Activated CD4-positive, alpha-beta memory T cell treated with anti-CD3 and anti-CD28 coated beads for 36 hours (primary cell): ENCODE results near the gene RNF169. TPM values are rescaled to one million over a fixed set of nuclear protein-coding genes. Genes with fewer than 3 reads are reported as not detected.
"Not testable (repeated sequence)": the region's sequence is repeated elsewhere in the genome, so short reads cannot be mapped to it uniquely, and the experiment has no call there.

Experiments used
- CTCF ChIA-PET: fragments of 350-600 bp; sonication (Branson Sonifier 250); formaldehyde crosslinking; loops from one replicate; lab custom pipeline; 2021; ENCODE audit warnings: antibody characterized with exemption, inconsistent platforms; lab: Charles Lee
- POLR2A ChIA-PET: fragments of 350-600 bp; sonication (Branson Sonifier 250); formaldehyde crosslinking; loops from one replicate; lab custom pipeline; 2021; ENCODE audit warnings: antibody characterized with exemption; lab: Charles Lee
- DNase-seq: peaks from one replicate; pipeline ENCODE4 v3.0.0-alpha.2; 2020
- H3K27ac Mint-ChIP-seq: one replicate; pipeline ENCODE4 v1.8.0; 2021; ENCODE audit warnings: mixed read lengths
- H3K27me3 Mint-ChIP-seq: one replicate; pipeline ENCODE4 v1.8.0; 2021; ENCODE audit warnings: mixed read lengths
- H3K36me3 Mint-ChIP-seq: one replicate; pipeline ENCODE4 v1.8.0; 2021; ENCODE audit warnings: mixed read lengths
- H3K4me1 Mint-ChIP-seq: one replicate; pipeline ENCODE4 v1.8.0; 2021; ENCODE audit warnings: low read depth, mixed read lengths
- H3K4me3 Mint-ChIP-seq: one replicate; pipeline ENCODE4 v1.8.0; 2021; ENCODE audit warnings: mild to moderate bottlenecking, mixed read lengths
- H3K9me3 Mint-ChIP-seq: one replicate; pipeline ENCODE4 v1.8.0; 2021; ENCODE audit warnings: mixed read lengths
- intact Hi-C: fragments of 100-400 bp; cut with micrococcal nuclease; formaldehyde crosslinking; loops from one replicate; pipeline ENCODE4 v1.15.1; 2023
- total RNA-seq, 2 experiments: library from RNA; stranded (reverse); gene quantifications; one replicate each; pipeline ENCODE4 v1.2.3, GENCODE V29; 2021

RNF169 gene
- total RNA-seq, 2 experiments from 2014 or later = 14.3 to 14.9 TPM

DNA sequence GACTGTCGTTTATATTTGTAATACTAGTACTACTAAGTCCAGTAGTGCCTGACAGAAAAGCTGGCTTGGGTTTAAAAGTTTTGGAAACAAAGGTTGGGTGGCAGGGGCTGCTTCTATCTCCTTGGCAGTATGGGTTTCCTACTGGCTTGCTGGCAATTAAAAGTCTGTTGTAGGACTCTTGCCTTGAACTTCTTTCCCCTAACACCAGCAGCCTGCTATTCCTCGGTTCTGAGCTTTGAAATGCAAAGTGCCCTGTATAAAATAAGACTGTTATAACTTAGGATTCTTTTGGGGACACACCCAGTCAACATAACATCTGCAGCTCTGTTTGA, 1.3 kb downstream of the RNF169 start:
- H3K27me3 Mint-ChIP-seq = no peaks in the 10 kb centered on the region
- intact Hi-C loops = loop anchor here (2.0 to 10.0 kb wide), 4 partner anchors 33 to 393 kb away; partner anchors contain the start of genes LIPT2 and PGM2L1
- POLR2A ChIA-PET = interaction anchor here (0.9 to 1.5 kb wide), 2 partner anchors 31 to 33 kb away, joined by 3 read pairs; no protein-coding TSS in a partner anchor
- peak overlapping the region; percentile 50 for H3K27ac Mint-ChIP-seq
- CTCF ChIA-PET = interaction anchor here (3.6 kb wide), 1 partner anchor 10 kb away, joined by 23 read pairs; no protein-coding TSS in a partner anchor
- H3K4me1 Mint-ChIP-seq = peaks cover 43% of the 10 kb centered on the region
- H3K36me3 Mint-ChIP-seq = peaks cover 2% of the 10 kb centered on the region
- no peaks in the 10 kb centered on the region for H3K9me3 Mint-ChIP-seq
- no peak for DNase-seq
- peak overlapping the region; percentile 91 for H3K4me3 Mint-ChIP-seq

DNA sequence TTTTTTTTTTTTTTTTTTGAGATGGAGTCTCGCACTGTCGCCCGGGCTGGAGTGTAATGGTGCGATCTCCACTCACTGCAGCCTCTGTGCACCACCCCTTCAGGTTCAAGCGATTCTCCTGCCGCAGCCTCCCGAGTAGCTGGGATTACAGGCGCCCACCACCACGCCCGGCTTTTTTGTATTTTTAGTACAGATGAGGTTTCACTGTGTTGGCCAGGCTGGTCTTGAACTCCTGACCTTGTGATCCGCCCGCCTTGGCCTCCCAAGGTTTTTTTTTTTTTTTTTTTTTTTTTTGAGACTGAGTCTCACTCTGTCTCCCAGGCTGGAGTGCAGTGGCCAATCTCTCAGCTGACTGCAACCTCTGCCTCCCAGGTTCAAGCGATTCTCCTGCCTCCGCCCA, 1.9 kb downstream of the RNF169 start:
- H3K9me3 Mint-ChIP-seq, H3K4me3 Mint-ChIP-seq, intact Hi-C loops, H3K36me3 Mint-ChIP-seq, H3K27me3 Mint-ChIP-seq, DNase-seq, H3K27ac Mint-ChIP-seq: not testable (repeated sequence)
- peaks cover 50% of the 10 kb centered on the region for H3K4me1 Mint-ChIP-seq
- ChIA-PET CTCF (interaction anchor here (3.6 kb wide), 1 partner anchor 10 kb away, joined by 23 read pairs; no protein-coding TSS in a partner anchor), POLR2A (interaction anchor here (0.9 kb wide), 1 partner anchor 33 kb away, joined by 3 read pairs; no protein-coding TSS in a partner anchor)

DNA sequence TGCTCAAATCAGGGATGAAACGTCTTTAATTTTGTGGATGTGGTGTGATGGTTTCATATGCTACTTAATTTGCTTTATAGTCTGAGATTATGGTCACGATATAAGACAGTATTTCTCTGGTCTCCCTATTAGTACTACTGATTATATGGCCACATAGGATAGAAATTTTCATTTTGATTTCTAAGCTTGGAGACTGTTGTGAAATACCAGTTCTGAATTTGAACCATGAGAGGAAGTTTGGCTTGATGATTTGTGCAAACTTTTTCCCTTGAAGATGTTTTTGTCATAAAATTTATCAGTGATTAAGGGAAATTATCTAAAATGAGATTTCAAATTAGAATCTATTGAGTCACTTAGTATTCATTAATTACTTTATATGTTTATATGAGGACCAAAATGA, 2.7 kb downstream of the RNF169 start:
- Mint-ChIP-seq H3K27me3 (no peaks in the 10 kb centered on the region), H3K27ac (no peak overlapping the region), H3K36me3 (peaks cover 2% of the 10 kb centered on the region), H3K4me1 (peaks cover 52% of the 10 kb centered on the region), H3K4me3 (no peak overlapping the region), H3K9me3 (peaks cover under 1% of the 10 kb centered on the region)
- no peak for DNase-seq
- intact Hi-C loops = no loop called here
- ChIA-PET POLR2A (no interaction called here), CTCF (no interaction called here)

DNA sequence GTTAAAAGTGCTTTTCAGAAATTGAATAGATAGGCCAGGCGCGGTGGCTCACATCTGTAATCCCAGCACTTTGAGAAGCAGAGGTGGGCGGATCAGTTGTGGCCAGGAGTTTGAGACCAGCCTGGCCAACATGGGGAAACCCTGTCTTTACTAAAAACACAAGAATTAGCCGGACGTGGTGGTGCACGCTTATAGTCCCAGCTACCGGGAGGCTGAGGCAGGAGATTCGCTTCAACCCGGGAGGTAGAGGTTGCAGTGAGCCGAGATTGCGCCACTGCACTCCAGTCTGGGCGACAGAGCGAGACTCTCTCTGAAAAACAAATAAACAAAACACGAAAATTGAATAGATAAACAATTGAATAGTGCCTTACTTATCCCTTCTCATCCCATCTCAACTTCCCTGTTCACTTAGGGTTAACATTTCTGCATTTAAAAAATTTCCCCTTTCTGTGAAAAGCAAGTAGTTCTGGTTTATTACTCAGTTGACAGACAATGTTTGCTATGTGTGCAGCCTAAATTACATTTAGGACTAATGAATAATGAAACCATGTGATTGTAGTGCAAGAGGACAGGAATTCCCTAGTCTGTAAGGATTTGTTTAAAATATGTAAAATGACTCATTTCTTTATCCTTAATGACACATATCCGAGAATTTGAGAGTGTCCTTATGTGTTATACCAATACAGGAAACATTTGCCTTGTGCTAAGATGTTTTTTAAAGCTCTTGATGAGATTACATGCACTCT, 6.0 kb downstream of the RNF169 start:
- Mint-ChIP-seq H3K27ac (no peak overlapping the region), H3K4me1 (peaks cover 37% of the 10 kb centered on the region), H3K4me3 (no peak overlapping the region), H3K27me3 (no peaks in the 10 kb centered on the region), H3K9me3 (peaks cover 5% of the 10 kb centered on the region), H3K36me3 (peaks cover 5% of the 10 kb centered on the region)
- DNase-seq = peak; percentile 32
- intact Hi-C loops = no loop called here
- ChIA-PET POLR2A (interaction anchor here (1.1 kb wide), 1 partner anchor 13 kb away, joined by 3 read pairs; no protein-coding TSS in a partner anchor), CTCF (interaction anchor here (2.0 kb wide), 1 partner anchor 15 kb away, joined by 11 read pairs; no protein-coding TSS in a partner anchor)

DNA sequence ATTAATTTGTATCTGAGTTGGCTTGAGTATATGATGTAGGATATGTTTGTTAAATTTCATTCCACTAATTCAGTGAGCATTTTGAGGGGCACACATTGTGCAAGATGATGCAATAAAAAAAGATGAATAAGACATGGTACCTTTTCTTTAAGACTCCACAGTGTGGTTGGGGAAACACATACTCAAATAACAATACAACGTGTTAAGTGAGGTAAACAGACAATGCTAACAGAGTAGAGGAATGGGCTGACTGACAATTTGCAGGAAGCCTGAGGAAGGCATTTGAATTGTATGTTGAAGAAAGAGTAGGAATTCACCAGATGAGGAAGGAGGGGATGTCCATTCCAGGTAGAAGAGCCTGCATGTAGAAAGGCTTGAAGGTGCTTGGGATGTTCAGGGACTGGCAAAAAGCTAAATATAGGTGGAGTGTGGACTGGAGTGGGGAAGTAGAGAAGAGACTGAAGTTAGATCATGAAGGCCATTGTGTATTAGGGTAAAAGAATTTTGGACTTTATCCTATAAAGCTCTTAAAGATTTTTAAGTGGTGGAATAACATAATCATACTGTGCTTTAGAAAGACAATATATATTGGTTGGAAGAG, 6.8 kb downstream of the RNF169 start:
- Mint-ChIP-seq H3K9me3 (peaks cover 5% of the 10 kb centered on the region), H3K4me1 (peaks cover 32% of the 10 kb centered on the region), H3K4me3 (no peak overlapping the region), H3K27ac (no peak overlapping the region), H3K36me3 (peaks cover 5% of the 10 kb centered on the region), H3K27me3 (no peaks in the 10 kb centered on the region)
- DNase-seq = no peak
- ChIA-PET POLR2A (interaction anchor here (1.1 kb wide), 1 partner anchor 12 kb away, joined by 3 read pairs; no protein-coding TSS in a partner anchor), CTCF (interaction anchor here (1.0 to 2.0 kb wide), 2 partner anchors 15 to 16 kb away, joined by 3 to 11 read pairs; no protein-coding TSS in a partner anchor)
- intact Hi-C loops = no loop called here

DNA sequence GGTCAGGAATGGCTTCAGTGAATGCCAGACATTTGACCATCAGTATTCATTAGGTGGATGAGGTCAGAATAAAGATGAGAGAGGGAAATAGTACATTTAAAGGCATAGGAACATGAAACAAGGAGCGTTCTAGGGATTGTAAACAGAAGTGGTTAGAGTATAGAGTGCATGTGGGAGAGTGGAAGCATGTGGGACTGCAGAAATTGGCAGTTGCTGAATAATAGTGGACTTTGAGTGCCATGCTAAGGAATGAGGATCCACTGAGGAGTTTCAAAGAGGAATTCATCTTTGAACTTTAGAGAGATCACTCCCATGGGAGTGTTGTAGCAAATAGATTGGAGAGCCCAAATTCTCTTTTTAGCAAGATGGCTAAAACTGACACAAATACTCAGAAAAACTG, 7.9 kb downstream of the RNF169 start:
- ChIA-PET POLR2A (no interaction called here), CTCF (interaction anchor here (1.0 to 2.0 kb wide), 2 partner anchors 14 to 17 kb away, joined by 3 to 11 read pairs; no protein-coding TSS in a partner anchor)
- peaks cover 5% of the 10 kb centered on the region for H3K9me3 Mint-ChIP-seq
- H3K36me3 Mint-ChIP-seq = peaks cover 5% of the 10 kb centered on the region
- H3K4me1 Mint-ChIP-seq = peaks cover 26% of the 10 kb centered on the region
- no peak for DNase-seq
- H3K27me3 Mint-ChIP-seq = no peaks in the 10 kb centered on the region
- H3K27ac Mint-ChIP-seq = no peak overlapping the region
- no peak overlapping the region for H3K4me3 Mint-ChIP-seq
- intact Hi-C loops = no loop called here

DNA sequence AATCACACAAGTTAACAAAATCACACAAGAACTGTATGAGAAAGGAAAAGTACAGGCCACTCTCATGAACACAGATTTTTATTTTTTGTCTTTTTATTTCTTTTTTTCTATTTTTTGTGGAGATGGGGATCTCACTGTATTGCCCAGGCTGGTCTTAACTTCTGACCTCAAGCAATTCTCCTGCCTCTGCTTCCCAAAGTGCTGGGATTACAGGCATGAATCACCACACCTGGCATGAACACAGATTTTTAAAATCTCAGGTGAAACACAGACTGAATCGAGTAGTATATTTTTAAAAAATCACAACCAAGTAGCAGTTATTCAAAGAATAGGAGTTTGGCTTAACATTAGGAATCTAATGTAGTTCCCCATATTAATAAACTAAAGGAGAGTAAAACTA, 18.3 kb downstream of the RNF169 start:
- H3K4me3 Mint-ChIP-seq = no peak overlapping the region
- no peaks in the 10 kb centered on the region for H3K9me3 Mint-ChIP-seq
- ChIA-PET POLR2A (interaction anchor here (1.3 kb wide), 1 partner anchor 11 kb away, joined by 3 read pairs; no protein-coding TSS in a partner anchor), CTCF (interaction anchor here (1.7 to 1.9 kb wide), 2 partner anchors 28 to 64 kb away, joined by 4 to 5 read pairs; no protein-coding TSS in a partner anchor)
- H3K27me3 Mint-ChIP-seq = no peaks in the 10 kb centered on the region
- intact Hi-C loops = no loop called here
- peaks cover 47% of the 10 kb centered on the region for H3K4me1 Mint-ChIP-seq
- H3K27ac Mint-ChIP-seq = no peak overlapping the region
- no peak for DNase-seq
- peaks cover 14% of the 10 kb centered on the region for H3K36me3 Mint-ChIP-seq

DNA sequence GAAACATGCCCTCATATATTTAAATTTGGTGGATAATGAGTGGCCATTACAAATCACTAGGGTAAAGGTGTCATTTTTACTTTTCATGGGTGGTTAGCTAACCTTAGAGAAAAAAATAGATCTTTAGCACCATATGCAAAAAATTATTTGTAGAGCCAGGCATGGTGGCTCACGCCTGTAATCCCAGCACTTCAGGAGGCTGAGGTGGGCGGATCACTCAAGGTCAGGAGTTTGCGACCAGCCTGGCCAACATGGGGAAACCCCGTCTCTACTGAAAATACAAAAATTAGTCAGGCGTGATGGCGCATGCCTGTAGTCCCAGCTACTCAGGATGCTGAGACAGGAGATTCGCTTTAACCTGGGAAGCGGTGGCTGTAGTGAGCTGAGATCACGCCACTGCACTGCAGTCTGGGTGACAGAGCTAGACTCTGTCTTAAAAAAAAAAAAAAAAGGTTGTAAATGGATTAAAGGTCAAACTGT, 19.6 kb downstream of the RNF169 start:
- H3K36me3 Mint-ChIP-seq, H3K27ac Mint-ChIP-seq, H3K27me3 Mint-ChIP-seq, H3K9me3 Mint-ChIP-seq: not testable (repeated sequence)
- peaks cover 39% of the 10 kb centered on the region for H3K4me1 Mint-ChIP-seq
- CTCF ChIA-PET = interaction anchor here (0.7 to 2.9 kb wide), 3 partner anchors 29 to 42 kb away, joined by 3 to 6 read pairs (median 5); no protein-coding TSS in a partner anchor
- intact Hi-C loops = loop anchor here (1.0 kb wide), 1 partner anchor 20 kb away; the partner anchor contains the start of gene RNF169
- peak overlapping the region; percentile 20 for H3K4me3 Mint-ChIP-seq
- POLR2A ChIA-PET = interaction anchor here (1.1 to 1.3 kb wide), 2 partner anchors 13 to 19 kb away, joined by 3 to 4 read pairs; partner anchors contain the start of gene RNF169
- DNase-seq = peak; percentile 83

DNA sequence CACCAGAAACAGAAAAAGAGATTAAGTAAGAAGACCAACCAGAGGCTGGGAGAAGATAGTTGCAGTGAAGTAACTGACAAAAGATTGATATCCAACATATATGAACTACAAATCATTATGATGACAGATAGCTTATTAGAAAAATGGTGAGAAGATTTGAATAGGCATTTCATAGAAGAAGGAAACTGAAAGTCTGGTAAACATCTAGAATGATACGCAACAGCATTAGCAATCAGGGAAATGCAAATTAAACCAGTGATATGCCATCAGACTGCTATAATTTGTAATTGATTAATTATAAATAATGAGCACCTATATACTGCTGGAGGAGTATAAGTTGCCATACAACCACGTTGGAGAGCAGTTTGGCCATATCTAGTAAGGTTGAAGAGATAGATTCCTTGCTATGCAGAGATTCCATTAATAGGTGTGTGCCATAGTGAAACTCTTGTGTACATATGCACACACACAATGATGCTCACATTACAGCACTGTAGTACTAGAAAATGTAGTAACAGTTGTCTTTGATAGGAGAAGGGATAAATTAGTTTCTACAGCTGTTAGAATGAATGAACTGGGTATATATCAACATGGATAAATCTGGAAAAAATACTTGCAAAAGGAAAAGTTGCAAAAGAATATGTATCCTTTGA, 20.5 kb downstream of the RNF169 start:
- no peaks in the 10 kb centered on the region for H3K36me3 Mint-ChIP-seq
- CTCF ChIA-PET = interaction anchor here (1.9 to 2.9 kb wide), 2 partner anchors 29 to 43 kb away, joined by 6 to 8 read pairs; no protein-coding TSS in a partner anchor
- intact Hi-C loops = no loop called here
- peaks cover 39% of the 10 kb centered on the region for H3K4me1 Mint-ChIP-seq
- H3K9me3 Mint-ChIP-seq = no peaks in the 10 kb centered on the region
- no peaks in the 10 kb centered on the region for H3K27me3 Mint-ChIP-seq
- DNase-seq = no peak
- H3K27ac Mint-ChIP-seq = no peak overlapping the region
- H3K4me3 Mint-ChIP-seq = no peak overlapping the region
- POLR2A ChIA-PET = no interaction called here

DNA sequence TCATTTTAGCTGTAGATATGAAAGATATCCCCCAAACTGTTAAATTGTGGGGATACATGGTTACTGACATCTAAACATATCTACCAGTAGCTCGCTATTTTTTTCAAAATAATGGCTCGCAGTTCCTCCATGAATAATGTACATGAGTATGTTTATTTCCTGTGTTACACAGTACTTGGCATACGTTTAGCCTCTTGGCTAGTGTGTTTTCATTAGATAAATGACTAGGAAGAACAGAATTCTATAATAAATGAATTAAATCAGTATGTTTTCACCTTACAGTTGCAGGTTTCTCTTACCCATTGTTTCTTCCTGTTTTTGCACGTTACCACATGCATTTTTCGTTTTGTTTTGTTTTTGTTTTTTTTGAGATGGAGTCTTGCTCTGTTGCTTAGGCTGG, 21.8 kb downstream of the RNF169 start:
- peaks cover 41% of the 10 kb centered on the region for H3K4me1 Mint-ChIP-seq
- CTCF ChIA-PET = interaction anchor here (1.2 to 1.9 kb wide), 2 partner anchors 14 to 30 kb away, joined by 3 to 8 read pairs; no protein-coding TSS in a partner anchor
- no peak for DNase-seq
- no peak overlapping the region for H3K4me3 Mint-ChIP-seq
- no peak overlapping the region for H3K27ac Mint-ChIP-seq
- no peaks in the 10 kb centered on the region for H3K36me3 Mint-ChIP-seq
- POLR2A ChIA-PET = no interaction called here
- intact Hi-C loops = no loop called here
- H3K9me3 Mint-ChIP-seq = no peaks in the 10 kb centered on the region
- no peaks in the 10 kb centered on the region for H3K27me3 Mint-ChIP-seq

DNA sequence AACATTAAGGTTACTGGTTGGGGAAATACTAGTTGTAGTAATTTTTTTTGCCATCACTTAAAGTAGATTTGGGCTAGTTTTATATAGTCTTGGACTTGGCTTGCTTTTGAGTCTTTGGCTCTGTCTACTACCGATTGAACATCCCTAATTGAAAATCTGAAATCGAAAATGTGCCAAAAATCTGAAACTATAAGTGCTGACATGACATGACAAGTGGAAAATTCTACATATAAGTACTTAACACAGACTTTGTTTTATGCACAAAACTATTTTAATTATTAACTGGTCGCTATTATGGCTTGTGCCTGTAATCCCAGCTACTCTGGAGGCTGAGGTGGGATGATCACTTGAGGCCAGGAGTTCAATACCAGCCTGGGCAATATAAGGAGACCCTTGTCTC, 22.5 kb downstream of the RNF169 start:
- DNase-seq = no peak
- H3K36me3 Mint-ChIP-seq = no peaks in the 10 kb centered on the region
- peaks cover 38% of the 10 kb centered on the region for H3K4me1 Mint-ChIP-seq
- ChIA-PET POLR2A (no interaction called here), CTCF (no interaction called here)
- no peak overlapping the region for H3K27ac Mint-ChIP-seq
- intact Hi-C loops = no loop called here
- no peaks in the 10 kb centered on the region for H3K27me3 Mint-ChIP-seq
- no peak overlapping the region for H3K4me3 Mint-ChIP-seq
- no peaks in the 10 kb centered on the region for H3K9me3 Mint-ChIP-seq
